ENCODE measurements around the gene LRRC51. TPM values are rescaled to one million over a fixed set of nuclear protein-coding genes. Genes with fewer than 3 reads are reported as not detected.

Gene LRRC51, protein sequence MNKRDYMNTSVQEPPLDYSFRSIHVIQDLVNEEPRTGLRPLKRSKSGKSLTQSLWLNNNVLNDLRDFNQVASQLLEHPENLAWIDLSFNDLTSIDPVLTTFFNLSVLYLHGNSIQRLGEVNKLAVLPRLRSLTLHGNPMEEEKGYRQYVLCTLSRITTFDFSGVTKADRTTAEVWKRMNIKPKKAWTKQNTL
- 4.4 and 5.6 TPM in 2 replicates for total RNA-seq (2012; rRNA removed)
- 5.3 and 6.3 TPM in 2 replicates for polyA plus RNA-seq (2012; rRNA removed)
- polyA plus RNA-seq (2012; cell fraction: cytosol; rRNA removed), result 3.2 and 6.6 TPM in 2 replicates
- 2.7 and 4.4 TPM in 2 replicates for polyA plus RNA-seq (2012; cell fraction: nucleus; rRNA removed; ENCODE audit: low replicate concordance)
- Bru-seq, nascent RNA, result percentile 28 among the genes with signal in this experiment
- percentile 38 among the genes with signal in this experiment for BruChase-seq, experiment 1, labeled RNA remaining after a 6-hour chase
- BruChase-seq, experiment 2, labeled RNA remaining after a 2-hour chase, result percentile 27 among the genes with signal in this experiment
- long read RNA-seq, partial matches to known transcripts, result 0 of 2 reads
- long read RNA-seq, other reads (novel, unspliced or antisense), result 0 of 2 reads

GRCh38 chr11:72080326-72081183, at the start of gene LRRC51, which contains the start of gene NUMA1:
LRRC51 (plus strand) TSS chr11:72080850; CDS start chr11:72089084, 8,234 bp downstream.
NUMA1 (minus strand) TSS chr11:72080542; CDS start chr11:72035943, 44,599 bp downstream.
- intact Hi-C loops (cut with micrococcal nuclease), result loop anchor here (1.0 to 2.0 kb wide), 3 partner anchors 39 to 64 kb away; no protein-coding TSS in a partner anchor
- peaks cover under 1% of the 10 kb centered on the region; the same call in 1 of the 2 replicates for H3K36me3 ChIP-seq (ENCODE audit: control insufficient read depth, insufficient read depth, low read length)
- peak; percentile 95 for ATAC-seq (ENCODE audit: low read depth)
- ChIA-PET POLR2A (ENCODE audit: unreplicated experiment) (no interaction called here), CTCF (no interaction called here)
- no peaks in the 10 kb centered on the region for H4K20me1 ChIP-seq (ENCODE audit: insufficient read depth, low read length)
- peak within 1 kb of the TSS; percentile 85; the same call in 1 of the 3 replicates for H2BK15ac ChIP-seq (ENCODE audit: low read depth, low read length)
- H3K4me2 ChIP-seq (ENCODE audit: low read depth, low read length), result peak within 1 kb of the TSS; percentile 89
- peak within 1 kb of the TSS; percentile 92 for H4K91ac ChIP-seq (ENCODE audit: insufficient read depth, low read depth, low read length)
- in situ Hi-C loops (cut with MboI; ENCODE audit: low sequenced_read_pairs), result no loop called here
- H3K4me3 ChIP-seq (ENCODE audit: insufficient read depth, low read depth, low read length), result peak within 1 kb of the TSS; percentile 57
- H2BK20ac ChIP-seq (ENCODE audit: low read depth, low read length), result no peak within 1 kb of the TSS
- peak within 1 kb of the TSS; percentile 89 to 96 for H4K8ac ChIP-seq (ENCODE audit: low read depth in 2 of 2, low read length in 2 of 2)
- H2BK5ac ChIP-seq (ENCODE audit: low read depth, low read length, poor library complexity, severe bottlenecking), result peak within 1 kb of the TSS; percentile 61
- dilution Hi-C loops (cut with HindIII; ENCODE audit: low sequenced_read_pairs, unreplicated experiment), result no loop called here
- H2AK9ac ChIP-seq (replicated peaks; ENCODE audit: low read depth, low read length, poor library complexity), result peak within 1 kb of the TSS; percentile 87
- peak within 1 kb of the TSS; percentile 74 for H3K27ac ChIP-seq (ENCODE audit: insufficient read depth, low read length)
- peak within 1 kb of the TSS; percentile 83 for H2AK5ac ChIP-seq (ENCODE audit: low read depth, low read length)
- H3K18ac ChIP-seq (ENCODE audit: low read depth, low read length), result peak within 1 kb of the TSS; percentile 39
- H3K4me1 ChIP-seq (ENCODE audit: control insufficient read depth, insufficient read depth, low read length), result peaks cover 2% of the 10 kb centered on the region; the same call in 1 of the 2 replicates
- peak within 1 kb of the TSS; percentile 60 for H4K5ac ChIP-seq (ENCODE audit: low read depth, low read length)
- H3K14ac ChIP-seq (replicated peaks; ENCODE audit: low read depth, low read length), result peak within 1 kb of the TSS; percentile 86
- peak within 1 kb of the TSS; percentile 78 for H3K56ac ChIP-seq (ENCODE audit: extremely low read depth, insufficient read depth, low read length)
- peak within 1 kb of the TSS; percentile 81 for H2BK120ac ChIP-seq (ENCODE audit: low read depth, low read length)
- peak within 1 kb of the TSS; percentile 94 for H2AFZ ChIP-seq (replicated peaks; ENCODE audit: low read length, poor library complexity)
- peak; percentile 100 for DNase-seq
- peaks cover 16 to 37% of the 10 kb centered on the region in 2 experiments; a peak in 3 of 4 replicates for H3K79me1 ChIP-seq (ENCODE audit: low read depth in 1 of 2, low read length in 2 of 2)
- H3K9ac ChIP-seq (ENCODE audit: low read depth, low read length), result peak within 1 kb of the TSS; percentile 74
- H3K4ac ChIP-seq (ENCODE audit: low read depth, low read length), result peak within 1 kb of the TSS; percentile 94
- no TSS peak for BruUV-seq (replicated peaks)
- H3K9me3 ChIP-seq (ENCODE audit: control insufficient read depth, insufficient read depth, low read length), result no peaks in the 10 kb centered on the region
- H3K9me1 ChIP-seq (ENCODE audit: insufficient read depth, low read length), result no peaks in the 10 kb centered on the region
- H3K23ac ChIP-seq (ENCODE audit: low read depth, low read length), result peak within 1 kb of the TSS; percentile 82
- 1% methylated on average over 33 of the region's 60 CpGs; no CpG with 5 or more reads in 1 of the 2 experiments for WGBS, 2 experiments (ENCODE audit: extremely low coverage in 2 of 2, insufficient read length in 1 of 2)
- H3K27me3 ChIP-seq (ENCODE audit: control insufficient read depth, insufficient read depth, low read length), result no peaks in the 10 kb centered on the region
- 0 out of 2 replicates have a peak, but pooled peaks have one; percentile 9 for TF ChIP-seq BHLHE40 (IDR thresholded peaks at IDR 0.05; ENCODE audit: low read depth, low read length)
- no peak for TF ChIP-seq NFE2L2 (IDR thresholded peaks at IDR 0.05; ENCODE audit: low read depth, low read length)
- TF ChIP-seq RCOR1 (IDR thresholded peaks at IDR 0.05; ENCODE audit: insufficient replicate concordance, low read length), result no peak
- no peak for TF ChIP-seq CHD1 (IDR thresholded peaks at IDR 0.05; ENCODE audit: low read depth, low read length)
- TF ChIP-seq MXI1 (IDR thresholded peaks at IDR 0.05; ENCODE audit: borderline replicate concordance, low read depth, low read length), result peak; percentile 88
- peak; percentile 65 for TF ChIP-seq POLR2A (IDR thresholded peaks at IDR 0.05; ENCODE audit: low read depth, low read length)
- peak; percentile 48; the same call in 1 of the 2 replicates for TF ChIP-seq CEBPB (IDR thresholded peaks at IDR 0.05; ENCODE audit: low read depth, low read length)
- 0 out of 2 replicates have a peak, but pooled peaks have one; percentile 5 for TF ChIP-seq SMC3 (IDR thresholded peaks at IDR 0.05; ENCODE audit: low read depth, low read length)
- TF ChIP-seq USF2 (IDR thresholded peaks at IDR 0.05; ENCODE audit: low read depth, low read length), result peak; percentile 43
- TF ChIP-seq MAFK (IDR thresholded peaks at IDR 0.05; ENCODE audit: low read depth, low read length), result no peak
- peak; percentile 65; the same call in 1 of the 2 replicates for TF ChIP-seq MAZ (IDR thresholded peaks at IDR 0.05; ENCODE audit: borderline replicate concordance, low read depth, low read length)
- TF ChIP-seq RAD21 (IDR thresholded peaks at IDR 0.05; ENCODE audit: low read length), result no peak
- TF ChIP-seq RFX5 (IDR thresholded peaks at IDR 0.05; ENCODE audit: low read depth, low read length), result peak; percentile 96
